Heart left ventricle (tissue), 13 donors: Measurements from ENCODE around the gene HPSE2.

ENCODE experiments used
- POLR2A ChIP-seq, 2 donors: fragments of 450-650 bp; IDR thresholded peaks; one replicate each; pipeline ENCODE4 v1.6.1; 2017; ENCODE audit warnings: antibody characterized with exemption in 2 of 2, mild to moderate bottlenecking in 2 of 2, moderate library complexity in 2 of 2
- TF ChIP-seq, protein P1 (sequence below), 12 donors: fragments of 200-600 bp; sonication (generic) in 4 of 12; IDR thresholded peaks; one replicate each; pipeline versions ENCODE4 v1.5.0 to v1.8.0; 2018 to 2022; ENCODE audit warnings: antibody characterized with exemption in 12 of 12, mild to moderate bottlenecking in 5 of 12
- donor health status: ischemic (EF 13 %, LVEDD 7.1; RV severe dilation, severe dysfunction).
- donor health status: DM: no; HTN: yes; CAD: no.
- donor health status: DM: no; HTN: no; CAD: no.
- donor health status: ischemic (EF 25% LVEDD 6.9; RV normal size, moderate dysfunction).
- donor health status: ischemic (EF 25% LVEDD 5.7; RV mildly dilated, moderate dysfunction).
- donor health status: ischemic (EF 35%, LVEDD 5.7; RV mildly dilated, moderate dysfunction).
- donor health status: nonischemic (EF 11% LVEDD 7.7; RV severe dilation, severe dysfunction).
- donor health status: DM: yes; HTN: yes; CAD: no.
- donor health status: PGD.
- donor health status: ischemic (EF 29% LVEDD 5.4; RV normal size, mild dysfunction).
- donor health status: nonischemic (EF 23%, LVEDD 6.1; RV moderate dilation, normal function).

DNA sequence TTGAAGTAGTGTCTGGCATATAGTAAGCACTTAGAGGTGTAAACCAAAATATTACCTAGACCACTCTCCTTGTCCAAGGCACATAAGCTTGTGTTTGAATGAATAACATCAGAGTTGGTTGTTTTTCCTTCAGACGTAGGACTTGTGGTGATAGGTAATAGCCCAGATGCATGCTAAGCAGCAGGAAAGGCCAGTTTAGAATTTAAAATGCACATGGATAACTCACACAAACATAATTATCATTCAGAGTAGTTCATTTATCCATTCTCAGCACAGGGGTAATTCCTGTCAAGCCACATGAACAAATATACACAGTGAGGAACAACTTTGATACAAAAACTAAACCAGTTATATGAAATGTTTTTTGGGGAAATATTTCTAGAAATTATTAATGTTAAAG is 607.9 kb downstream of the HPSE2 start:
- TF ChIP-seq, protein P1, sequence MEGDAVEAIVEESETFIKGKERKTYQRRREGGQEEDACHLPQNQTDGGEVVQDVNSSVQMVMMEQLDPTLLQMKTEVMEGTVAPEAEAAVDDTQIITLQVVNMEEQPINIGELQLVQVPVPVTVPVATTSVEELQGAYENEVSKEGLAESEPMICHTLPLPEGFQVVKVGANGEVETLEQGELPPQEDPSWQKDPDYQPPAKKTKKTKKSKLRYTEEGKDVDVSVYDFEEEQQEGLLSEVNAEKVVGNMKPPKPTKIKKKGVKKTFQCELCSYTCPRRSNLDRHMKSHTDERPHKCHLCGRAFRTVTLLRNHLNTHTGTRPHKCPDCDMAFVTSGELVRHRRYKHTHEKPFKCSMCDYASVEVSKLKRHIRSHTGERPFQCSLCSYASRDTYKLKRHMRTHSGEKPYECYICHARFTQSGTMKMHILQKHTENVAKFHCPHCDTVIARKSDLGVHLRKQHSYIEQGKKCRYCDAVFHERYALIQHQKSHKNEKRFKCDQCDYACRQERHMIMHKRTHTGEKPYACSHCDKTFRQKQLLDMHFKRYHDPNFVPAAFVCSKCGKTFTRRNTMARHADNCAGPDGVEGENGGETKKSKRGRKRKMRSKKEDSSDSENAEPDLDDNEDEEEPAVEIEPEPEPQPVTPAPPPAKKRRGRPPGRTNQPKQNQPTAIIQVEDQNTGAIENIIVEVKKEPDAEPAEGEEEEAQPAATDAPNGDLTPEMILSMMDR (IDR thresholded peaks at IDR 0.05) = no peak
- TF ChIP-seq POLR2A (IDR thresholded peaks at IDR 0.05) = no peak
